HG02885 (cell line): Measurements from ENCODE around the gene MAN1A2.
"Not testable (repeated sequence)": the region's sequence is repeated elsewhere in the genome, so short reads cannot be mapped to it uniquely, and the experiment has no call there.

ENCODE experiments used
- ATAC-seq: cut with Tn5 transposase; IDR thresholded peaks from one replicate; pipeline ENCODE4 v1.9.1; 2021; ENCODE audit warnings: mild to moderate bottlenecking; ENCODE audit not compliant: unreplicated experiment, poor library complexity

The MAN1A2 gene

DNA sequence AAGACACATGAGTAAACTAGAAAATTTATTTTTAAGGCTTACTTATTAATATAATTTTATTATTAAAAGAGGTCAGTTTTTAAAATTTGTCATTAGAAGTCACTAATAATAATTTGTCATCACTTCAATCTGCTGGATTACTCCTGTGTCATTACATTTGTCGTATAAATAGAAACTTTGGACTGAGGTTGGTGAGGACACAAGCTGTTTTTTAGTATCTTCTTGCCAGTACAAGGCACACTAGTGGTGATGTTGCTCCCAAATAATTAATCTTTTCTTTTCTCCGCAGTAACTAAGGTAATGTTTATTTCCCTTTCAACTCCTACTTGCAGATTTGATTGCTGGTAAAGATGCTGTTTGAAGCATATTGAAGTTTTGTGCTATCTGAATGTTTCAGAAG lies 179.2 kb downstream of the MAN1A2 start:
- ATAC-seq, result no peak

DNA sequence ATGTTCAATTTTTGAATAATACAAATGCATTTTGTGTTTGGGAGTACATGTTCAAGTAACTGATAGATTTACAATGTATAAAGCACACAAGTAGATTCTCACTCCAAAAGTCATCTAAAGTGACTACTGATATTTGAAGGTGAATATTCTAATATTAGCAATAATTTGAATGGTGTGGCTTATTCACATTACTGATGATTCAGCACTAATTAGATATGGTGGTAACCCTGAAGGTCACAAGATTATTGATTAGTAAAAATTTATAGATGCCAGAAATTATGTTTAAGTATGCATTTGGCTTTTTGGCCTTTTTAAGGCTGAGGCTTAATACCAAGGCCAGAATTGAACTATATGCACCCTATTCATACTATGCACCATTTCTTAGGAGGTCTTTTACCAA lies 186.2 kb downstream of the MAN1A2 start:
- no peak for ATAC-seq

DNA sequence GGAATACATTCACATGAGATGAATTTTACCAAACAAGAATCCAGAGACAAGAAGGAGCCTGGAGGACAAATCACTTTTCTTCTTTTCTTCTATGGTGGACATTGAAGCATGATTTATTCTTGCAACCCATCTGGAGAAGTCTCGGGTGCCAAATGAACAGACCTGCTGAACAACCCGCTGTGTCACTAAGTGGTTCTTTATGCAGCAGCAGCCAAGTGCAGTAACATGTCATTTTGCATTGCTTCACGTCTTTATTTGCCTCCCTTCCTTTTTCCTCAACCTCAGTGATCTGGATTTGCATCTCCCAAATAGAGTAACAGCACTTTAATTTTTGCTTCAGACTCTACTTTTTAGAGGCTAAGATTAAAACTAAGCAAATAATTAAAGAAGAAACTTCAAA lies 188.6 kb downstream of the MAN1A2 start:
- no peak for ATAC-seq

DNA sequence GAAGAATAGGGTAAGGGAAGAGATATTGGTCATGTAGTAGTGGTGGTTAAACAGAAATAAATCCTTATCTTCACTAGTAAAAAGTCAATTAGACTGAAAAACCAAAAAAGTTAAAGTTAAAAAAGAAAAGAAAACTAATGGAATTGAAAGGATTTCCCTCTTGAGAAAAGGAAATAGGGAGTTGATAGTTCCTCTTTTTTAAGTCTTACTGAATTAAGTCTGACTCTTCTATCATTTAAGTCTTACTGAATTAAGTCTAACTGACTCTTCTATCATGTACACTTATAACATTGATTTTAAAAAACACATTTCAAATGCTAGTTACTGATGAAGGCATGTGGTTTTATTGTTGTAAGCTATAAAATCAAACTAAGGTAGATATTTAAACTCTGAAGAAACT lies 189.1 kb downstream of the MAN1A2 start:
- ATAC-seq, result no peak

DNA sequence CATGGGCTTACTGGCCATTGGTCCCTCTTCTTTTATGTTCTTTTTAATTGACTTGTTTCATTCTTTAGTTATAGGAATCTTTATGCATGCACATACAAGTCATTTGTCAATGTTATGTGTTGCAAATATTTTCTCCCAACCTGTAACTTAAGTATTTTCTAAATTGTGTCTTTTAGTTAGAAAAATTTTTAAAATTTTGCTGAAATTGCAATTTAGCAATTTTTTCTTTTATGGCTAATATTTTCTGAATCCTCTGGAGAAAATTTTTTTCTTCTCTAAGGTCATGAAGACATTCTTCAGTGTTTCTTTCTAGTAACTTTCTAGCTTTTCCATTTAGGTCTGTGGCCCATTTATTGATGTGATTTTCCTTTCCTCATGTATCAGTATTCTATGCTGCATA lies 189.7 kb downstream of the MAN1A2 start:
- ATAC-seq, result no peak

DNA sequence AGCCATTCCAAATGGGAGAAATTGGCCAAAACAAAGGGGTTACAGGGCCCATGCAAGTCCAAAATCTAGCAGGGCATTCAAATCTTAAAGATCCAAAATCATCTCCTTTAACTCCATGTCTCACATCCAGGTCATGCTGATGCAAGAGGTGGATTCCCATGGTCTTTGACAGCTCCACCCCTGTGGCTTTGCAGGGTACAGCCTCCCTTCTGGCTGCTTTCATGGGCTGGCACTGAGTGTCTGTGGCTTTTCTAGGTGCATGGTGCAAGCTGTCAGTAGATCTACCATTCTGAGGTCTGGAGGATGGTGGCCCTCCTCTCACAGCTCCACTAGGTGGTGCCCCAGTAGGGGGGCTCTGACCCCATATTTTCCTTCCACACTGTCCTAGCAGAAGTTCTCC lies 191.2 kb downstream of the MAN1A2 start:
- ATAC-seq, result not testable (repeated sequence)

DNA sequence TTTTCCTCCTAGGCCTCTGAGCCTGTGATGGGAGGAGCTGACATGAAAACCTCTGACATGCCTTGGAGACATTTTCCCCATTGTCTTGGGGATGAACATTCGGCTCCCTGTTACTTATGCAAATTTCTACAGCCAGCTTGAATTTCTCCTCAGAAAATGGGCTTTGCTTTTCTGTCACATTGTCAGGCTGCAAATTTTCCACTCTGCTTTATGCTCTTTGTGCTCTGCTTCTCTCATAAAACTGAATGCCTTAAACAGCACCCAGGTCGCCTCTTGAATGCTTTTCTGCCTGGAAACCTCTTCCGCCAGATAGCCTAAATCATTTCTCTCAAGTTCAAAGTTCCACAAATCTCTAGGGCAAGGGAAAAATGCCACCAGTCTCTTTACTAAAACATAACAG lies 191.9 kb downstream of the MAN1A2 start:
- no peak for ATAC-seq

DNA sequence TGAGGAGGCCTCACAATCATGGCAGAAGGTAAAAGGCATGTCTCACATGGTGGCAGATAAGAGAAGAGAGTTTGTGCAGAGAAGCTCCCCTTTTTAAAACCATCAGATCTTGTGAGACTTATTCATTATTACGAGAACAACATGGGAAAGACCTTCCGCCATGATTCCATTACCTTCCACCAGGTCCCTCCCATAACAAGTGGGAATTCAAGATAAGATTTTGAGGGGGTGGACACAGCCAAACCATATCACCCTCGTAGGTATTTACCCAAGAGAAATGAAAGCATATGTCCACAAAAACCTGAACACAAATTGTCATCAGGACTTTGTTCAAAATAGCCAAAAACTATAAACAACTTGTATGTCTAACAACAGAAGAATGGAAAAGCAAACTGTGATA lies 192.7 kb downstream of the MAN1A2 start:
- no peak for ATAC-seq

DNA sequence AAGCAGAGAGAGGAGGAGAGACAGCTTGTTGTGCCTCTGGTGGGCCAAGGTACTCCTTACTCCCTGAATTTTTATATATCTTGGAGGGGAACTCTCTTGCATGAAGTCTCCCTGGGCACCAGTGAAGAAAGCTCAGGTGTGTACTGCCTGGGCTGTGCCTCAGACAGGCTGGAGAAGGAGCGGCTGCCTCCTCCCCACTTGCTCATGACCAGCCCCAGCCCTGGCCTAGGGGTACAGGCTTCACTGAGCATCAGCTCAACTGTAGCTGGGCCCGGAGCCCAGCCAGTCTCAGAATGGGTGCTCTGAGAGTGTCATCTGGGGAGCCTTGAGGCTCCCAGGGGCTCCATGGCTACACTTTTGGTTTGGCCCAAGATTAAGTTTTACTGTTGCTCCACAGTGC lies 193.8 kb downstream of the MAN1A2 start:
- no peak for ATAC-seq

DNA sequence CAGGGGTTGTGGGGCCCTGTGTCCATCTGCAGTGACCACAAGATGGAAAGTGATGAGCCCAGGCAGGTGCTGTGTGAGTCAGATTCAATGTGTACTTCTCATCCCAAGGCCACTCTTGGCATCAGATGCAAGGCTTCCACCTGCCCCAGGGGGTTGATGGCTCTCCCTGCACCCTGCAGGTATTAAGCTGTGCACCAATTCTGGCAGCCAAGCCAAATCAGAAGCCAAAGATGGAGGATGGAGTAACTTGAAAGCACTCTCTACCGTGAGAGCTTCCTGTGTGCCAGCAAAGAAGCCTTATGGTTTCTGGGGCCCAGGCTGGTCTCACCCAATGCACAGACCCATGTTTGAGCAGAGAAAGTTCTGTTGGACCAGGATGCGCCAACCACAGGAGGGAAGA lies 194.3 kb downstream of the MAN1A2 start:
- no peak for ATAC-seq

DNA sequence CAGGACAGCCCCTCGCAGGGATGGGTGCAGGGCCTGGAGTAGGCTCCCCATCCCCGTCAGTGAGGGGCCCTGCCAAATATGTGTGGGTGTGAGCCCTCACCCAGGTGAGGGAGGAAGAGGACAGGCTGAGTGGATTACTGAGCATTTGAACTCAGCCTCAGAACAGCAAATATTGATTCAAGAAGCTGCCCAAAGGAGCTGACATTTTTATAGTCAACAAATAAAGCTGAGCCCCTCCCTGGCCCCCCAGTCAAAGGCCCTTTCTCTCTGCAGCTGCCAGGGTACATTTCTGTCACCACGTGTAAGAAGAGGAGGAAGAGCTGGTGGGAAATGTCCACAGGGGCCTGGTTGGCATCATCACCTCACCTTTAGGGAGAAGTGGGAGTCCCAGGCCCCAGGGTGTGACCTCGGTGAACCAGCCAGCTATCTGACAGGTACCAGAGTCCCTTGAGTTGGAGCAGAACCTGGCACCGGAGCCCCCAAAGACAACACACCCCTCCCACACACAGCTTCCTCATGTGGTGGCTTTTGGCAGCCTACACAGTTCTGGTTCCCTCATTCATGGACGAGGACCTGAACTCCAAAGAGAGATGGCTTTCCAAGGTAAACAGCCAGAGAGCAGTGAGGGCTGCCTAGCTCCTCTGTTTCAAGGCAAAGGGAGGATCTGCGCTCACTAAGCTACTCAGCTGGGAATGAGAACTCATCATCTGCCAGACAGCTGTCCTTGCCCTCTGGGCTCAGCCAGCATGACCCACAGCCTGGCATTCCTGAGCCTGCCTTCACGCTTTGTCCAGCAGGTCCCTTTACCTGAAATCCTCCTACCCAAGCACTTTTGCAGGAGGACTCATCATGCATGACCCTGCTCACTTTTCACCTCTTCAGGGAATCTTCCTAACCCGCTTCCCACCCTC lies 195.6 kb downstream of the MAN1A2 start:
- no peak for ATAC-seq

DNA sequence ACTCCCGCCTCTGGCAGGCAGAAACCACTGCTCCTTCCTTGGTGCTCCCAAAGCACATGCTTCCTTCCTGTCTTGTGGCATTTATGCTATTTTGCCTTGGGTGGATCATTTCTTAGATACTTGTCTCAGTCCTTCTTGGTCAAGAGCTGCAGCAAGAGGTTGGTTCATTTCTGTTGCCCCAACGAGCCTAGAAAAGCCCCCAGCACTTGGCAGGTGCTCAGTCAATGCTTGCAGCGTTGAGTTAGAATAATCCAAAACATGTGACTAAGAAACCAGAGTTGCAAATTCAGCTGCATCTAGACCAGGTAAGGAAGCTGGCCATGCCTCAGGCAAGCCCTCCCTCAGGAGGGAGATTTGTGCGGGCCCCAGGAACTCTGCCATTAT lies 196.2 kb downstream of the MAN1A2 start:
- no peak for ATAC-seq

DNA sequence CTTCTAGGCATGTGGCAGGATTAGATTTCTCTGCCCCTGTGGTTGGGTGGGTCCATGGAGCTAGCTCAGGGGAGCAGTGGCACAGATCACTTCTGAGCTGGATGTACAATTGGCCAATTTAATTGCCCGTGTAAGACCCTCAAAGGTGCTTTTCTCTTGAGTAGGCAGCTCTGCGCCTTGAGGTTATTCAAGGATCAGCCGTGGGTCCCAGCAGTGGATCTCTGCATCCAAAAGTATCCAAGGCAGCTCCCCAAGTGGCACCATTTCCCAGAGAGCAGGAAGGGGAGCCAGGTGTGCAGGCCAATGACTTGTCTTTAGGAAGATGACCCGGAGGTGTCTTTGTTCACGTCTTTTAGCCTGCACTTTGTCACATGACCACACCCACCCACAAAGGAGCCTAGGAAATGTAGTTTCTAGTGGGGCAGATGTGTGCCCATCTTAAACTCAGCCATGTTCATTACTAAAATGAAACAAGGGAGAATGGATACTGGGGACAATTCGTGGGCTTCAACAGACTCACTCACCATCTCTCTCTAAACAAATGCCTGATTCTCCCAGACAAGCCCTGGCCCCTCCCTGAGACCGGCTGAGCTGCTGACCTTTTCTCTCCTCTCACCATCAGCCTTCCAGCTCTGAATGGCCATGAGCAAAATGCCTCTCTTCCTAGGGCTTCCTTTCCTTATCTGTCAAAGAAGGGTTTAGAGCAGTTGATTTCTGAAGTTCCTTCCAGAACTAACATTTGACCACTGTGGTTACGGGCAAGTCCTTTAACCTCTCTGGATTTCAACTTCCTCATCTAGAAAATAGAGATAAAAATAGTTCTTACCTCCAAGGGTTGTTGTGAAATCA lies 197.2 kb downstream of the MAN1A2 start:
- no peak for ATAC-seq

DNA sequence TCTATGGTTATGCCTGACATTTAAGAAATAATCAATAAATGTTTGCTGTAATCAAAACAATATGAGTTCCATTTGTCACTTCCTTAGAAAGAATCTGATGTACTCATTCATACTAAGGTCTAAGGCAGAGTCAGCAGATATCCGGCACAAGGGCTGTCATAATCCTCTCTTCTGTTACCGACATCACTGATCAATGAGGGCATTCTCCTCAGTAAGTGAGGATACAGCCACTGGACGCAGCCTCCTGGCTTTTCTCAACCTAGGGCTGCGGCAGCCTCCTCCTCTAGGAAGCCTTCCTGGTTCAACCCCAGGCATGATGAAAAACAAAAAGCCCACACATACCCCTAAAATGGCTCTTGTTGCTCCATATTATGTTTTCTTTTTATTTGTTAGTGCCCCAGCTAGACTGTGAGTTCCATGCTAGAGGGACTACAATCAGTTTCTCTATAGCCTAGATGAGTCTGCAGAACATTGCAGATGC lies 197.9 kb downstream of the MAN1A2 start:
- ATAC-seq, result no peak

DNA sequence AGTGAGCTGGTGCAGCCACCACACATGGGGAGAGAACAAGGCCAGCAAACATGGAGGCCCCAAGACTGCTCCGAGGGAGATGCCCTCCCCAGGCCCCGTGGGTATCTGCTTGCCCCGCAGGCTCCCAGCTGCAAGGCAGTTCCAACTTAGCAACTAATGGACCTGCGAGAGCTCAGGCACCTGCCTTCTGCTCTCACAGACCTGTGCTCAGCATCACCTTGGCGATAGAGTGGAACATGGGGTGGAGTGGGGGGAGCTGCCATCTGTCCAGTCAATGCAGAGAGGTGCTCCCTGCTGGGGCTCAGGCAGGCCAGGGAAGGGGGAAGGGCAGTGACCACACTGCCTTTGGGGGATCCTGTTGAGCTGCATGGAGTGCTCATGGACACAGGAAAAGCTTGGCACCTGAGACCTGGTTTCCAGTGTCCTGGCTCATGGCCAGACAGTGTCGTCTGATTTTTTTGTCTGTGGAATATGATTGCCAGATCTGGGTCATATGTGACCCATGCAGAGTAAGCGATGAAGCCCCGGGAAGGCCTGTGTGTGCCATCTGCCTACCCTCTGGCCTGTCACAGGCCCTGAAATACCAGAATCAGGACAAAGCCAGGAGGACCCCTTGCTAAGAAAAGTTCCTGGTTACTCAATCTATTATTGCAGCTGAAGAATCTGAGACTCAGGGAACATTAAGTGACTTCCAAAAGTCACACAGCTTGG lies 198.7 kb downstream of the MAN1A2 start:
- no peak for ATAC-seq

DNA sequence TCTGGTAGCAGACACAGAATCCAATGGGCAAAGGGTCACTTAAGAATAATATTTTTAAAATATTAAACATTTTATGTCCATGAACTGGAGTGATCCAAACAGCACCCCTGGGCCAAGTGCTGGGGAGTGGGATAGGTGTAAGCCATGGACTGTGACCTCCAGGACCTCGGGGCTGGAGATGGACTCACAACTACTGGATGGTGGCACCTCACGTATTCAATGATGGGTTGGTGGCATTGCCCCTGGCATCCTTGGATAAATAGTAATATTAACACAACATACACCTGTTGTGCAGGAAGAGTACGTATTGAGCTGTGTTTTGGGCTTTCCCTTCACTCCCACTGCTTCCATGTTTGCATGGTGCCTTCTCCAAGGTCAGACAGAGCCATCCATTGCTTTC lies 199.3 kb downstream of the MAN1A2 start:
- ATAC-seq, result no peak

DNA sequence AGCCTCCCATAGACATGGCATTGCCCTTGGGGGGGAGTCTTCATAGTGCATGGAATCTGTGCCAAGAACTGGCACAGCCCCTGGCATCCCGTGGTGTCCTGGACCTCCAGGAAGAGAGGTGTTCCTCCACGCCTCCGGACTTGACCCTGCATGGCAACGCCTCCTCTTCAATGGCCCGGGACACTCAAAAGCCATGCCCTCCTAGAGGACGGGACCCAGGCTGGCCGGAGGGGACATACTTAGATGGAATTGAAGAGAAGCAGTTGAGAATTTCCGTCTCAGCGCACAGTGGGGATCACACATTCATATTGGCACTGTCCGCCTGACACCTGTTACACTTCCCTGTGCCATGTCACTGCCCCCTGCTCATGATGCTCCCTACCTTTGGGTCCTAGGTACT lies 200.2 kb downstream of the MAN1A2 start:
- no peak for ATAC-seq

DNA sequence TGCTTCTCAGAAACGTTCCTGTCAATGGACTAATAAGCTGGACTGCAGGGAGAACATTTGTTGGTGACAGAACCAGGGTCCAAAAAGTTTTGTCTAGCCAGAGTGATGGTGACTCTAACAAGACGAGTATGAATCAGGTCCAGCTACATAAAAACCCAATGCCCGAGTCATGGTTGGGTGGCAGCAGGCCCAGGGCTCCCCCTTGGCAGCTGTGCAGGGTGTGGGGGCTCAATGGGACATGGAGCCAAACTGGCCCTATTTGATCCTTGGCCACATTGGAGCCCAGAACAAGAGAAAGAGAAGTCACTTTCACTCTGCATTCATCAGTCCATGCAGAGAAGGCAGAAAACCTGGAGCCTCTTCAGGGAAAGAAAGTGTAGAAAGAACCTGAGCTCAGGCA lies 200.7 kb downstream of the MAN1A2 start:
- ATAC-seq, result no peak

DNA sequence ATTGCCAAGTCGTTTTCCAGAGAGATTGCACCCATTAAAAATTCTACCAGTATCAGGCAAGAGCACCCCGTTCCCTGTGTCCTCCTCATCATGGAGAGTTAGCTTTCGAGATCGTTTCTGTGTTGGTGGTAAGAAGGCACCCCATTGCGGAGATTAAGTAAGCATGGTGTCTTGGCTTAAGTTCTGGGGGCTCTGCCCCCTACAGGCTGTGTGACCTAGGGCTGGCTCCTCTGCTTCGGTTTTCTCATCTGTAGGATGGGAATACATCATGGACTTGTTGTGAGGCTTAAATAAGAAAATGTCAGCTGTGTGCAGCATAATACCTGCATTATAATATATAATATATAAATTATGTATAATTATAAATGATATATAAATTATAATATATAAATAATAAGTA lies 201.8 kb downstream of the MAN1A2 start:
- ATAC-seq, result no peak

DNA sequence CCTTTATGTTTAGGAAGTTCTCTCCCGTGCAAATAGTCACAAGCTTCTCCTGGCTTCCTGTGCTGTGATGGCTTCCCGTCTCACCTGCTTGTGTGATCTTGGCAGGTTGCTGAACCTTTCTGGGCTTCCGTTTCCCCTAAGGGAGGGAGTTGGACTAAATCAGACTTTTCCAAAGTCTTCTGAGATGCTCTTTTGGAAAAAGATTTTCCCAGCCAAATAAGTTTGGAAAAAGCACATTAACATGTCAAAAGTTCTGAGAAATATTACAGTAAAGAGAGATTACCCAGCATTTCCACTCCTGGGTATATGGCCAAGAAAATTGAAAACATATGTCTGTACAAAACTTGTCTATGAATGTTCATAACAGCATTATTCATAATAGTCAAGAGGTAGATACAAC lies 202.6 kb downstream of the MAN1A2 start:
- no peak for ATAC-seq

DNA sequence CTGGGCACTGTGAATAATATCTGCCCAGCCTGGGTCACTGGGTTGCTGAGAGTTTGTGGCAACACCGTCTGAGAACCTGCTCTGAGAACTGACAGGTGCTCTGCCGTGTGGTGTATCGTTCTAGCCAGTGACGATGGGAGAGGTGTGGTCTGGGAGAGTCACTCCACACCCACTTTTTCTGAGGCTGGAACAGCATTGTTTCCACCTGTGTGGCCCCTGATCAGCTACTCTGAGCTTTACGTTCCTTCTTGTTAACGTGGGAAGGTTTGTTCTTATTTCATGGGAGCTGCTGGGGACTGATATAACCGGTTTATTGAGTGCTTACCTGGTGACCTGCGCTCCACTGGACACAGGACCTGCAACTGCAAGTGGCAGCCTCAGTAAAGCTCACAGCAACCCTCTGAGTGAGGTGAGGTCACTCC lies 203.8 kb downstream of the MAN1A2 start:
- no peak for ATAC-seq
